Heart left ventricle (tissue), 13 donors: ENCODE data around the gene CHST11.

Experiments
- POLR2A ChIP-seq, 2 donors: fragments of 450-650 bp; IDR thresholded peaks; one replicate each; pipeline ENCODE4 v1.6.1; 2017; ENCODE audit warnings: antibody characterized with exemption in 2 of 2, mild to moderate bottlenecking in 2 of 2, moderate library complexity in 2 of 2
- TF ChIP-seq, protein P1 (sequence below), 12 donors: fragments of 200-600 bp; sonication (generic) in 4 of 12; IDR thresholded peaks; one replicate each; pipeline versions ENCODE4 v1.5.0 to v1.8.0; 2018 to 2022; ENCODE audit warnings: antibody characterized with exemption in 12 of 12, mild to moderate bottlenecking in 5 of 12
- donor health status: ischemic (EF 13 %, LVEDD 7.1; RV severe dilation, severe dysfunction).
- donor health status: DM: no; HTN: yes; CAD: no.
- donor health status: DM: no; HTN: no; CAD: no.
- donor health status: ischemic (EF 25% LVEDD 6.9; RV normal size, moderate dysfunction).
- donor health status: ischemic (EF 25% LVEDD 5.7; RV mildly dilated, moderate dysfunction).
- donor health status: ischemic (EF 35%, LVEDD 5.7; RV mildly dilated, moderate dysfunction).
- donor health status: nonischemic (EF 11% LVEDD 7.7; RV severe dilation, severe dysfunction).
- donor health status: DM: yes; HTN: yes; CAD: no.
- donor health status: PGD.
- donor health status: ischemic (EF 29% LVEDD 5.4; RV normal size, mild dysfunction).
- donor health status: nonischemic (EF 23%, LVEDD 6.1; RV moderate dilation, normal function).

DNA sequence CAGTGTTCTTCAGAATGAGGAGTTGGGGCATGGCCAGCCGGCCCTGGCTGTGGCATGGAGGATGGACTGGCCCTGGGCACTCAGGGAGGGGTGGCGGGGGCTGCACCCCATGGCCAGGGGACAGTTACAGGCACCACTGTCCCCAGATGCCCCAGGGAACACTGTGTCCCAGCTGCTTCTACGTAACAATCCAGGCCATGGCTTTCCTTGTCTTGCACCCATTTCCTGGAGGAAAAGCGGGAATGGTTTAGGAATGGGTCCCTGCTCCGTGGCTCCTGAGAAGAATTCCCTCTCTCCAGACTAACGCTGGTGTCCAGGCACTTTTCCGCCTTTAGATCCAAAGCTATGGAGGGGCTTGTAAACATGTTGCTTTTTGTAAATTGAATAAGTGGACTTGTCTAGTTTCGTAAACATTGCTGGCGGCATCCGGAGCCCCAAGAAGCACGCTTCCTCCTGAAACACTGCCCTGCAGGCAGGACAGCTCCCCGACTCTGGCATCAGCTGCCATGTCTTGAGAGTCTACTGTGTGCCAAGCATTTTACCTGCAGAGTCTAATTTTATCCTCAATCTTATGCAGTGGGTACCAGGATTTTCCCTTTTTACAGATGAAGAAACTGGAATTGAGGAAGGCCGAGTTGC lies 263.1 kb downstream of the CHST11 start:
- no peak for TF ChIP-seq POLR2A (IDR thresholded peaks at IDR 0.05)
- TF ChIP-seq, protein P1, sequence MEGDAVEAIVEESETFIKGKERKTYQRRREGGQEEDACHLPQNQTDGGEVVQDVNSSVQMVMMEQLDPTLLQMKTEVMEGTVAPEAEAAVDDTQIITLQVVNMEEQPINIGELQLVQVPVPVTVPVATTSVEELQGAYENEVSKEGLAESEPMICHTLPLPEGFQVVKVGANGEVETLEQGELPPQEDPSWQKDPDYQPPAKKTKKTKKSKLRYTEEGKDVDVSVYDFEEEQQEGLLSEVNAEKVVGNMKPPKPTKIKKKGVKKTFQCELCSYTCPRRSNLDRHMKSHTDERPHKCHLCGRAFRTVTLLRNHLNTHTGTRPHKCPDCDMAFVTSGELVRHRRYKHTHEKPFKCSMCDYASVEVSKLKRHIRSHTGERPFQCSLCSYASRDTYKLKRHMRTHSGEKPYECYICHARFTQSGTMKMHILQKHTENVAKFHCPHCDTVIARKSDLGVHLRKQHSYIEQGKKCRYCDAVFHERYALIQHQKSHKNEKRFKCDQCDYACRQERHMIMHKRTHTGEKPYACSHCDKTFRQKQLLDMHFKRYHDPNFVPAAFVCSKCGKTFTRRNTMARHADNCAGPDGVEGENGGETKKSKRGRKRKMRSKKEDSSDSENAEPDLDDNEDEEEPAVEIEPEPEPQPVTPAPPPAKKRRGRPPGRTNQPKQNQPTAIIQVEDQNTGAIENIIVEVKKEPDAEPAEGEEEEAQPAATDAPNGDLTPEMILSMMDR (IDR thresholded peaks at IDR 0.05): no peak
